MG63 (cell line): ENCODE measurements around the gene PTH1R. TPM values are rescaled to one million over a fixed set of nuclear protein-coding genes. Genes with fewer than 3 reads are reported as not detected.

Source experiments
- DNase-seq: peaks from one replicate; pipeline ENCODE4 v3.0.0-alpha.2; 2020
- H3K27me3 ChIP-seq: fragments of 250-450 bp; sonication (Bioruptor Pico); 2 replicates; pipeline ENCODE4 v1.5.1; 2020; ENCODE audit warnings: mild to moderate bottlenecking, moderate library complexity
- H3K36me3 ChIP-seq: fragments of 250-450 bp; sonication (Bioruptor Pico); 2 replicates; pipeline ENCODE4 v1.5.1; 2020; ENCODE audit warnings: mild to moderate bottlenecking, moderate library complexity
- H3K4me3 ChIP-seq: fragments of 250-450 bp; sonication (Bioruptor Pico); 2 replicates; pipeline ENCODE4 v1.5.1; 2020; ENCODE audit warnings: mild to moderate bottlenecking, moderate library complexity
- H3K9me3 ChIP-seq: fragments of 250-450 bp; sonication (Bioruptor Pico); 2 replicates; pipeline ENCODE4 v1.5.1; 2020; ENCODE audit warnings: mild to moderate bottlenecking, moderate library complexity
- total RNA-seq: library from RNA; depleted of rRNA; stranded (reverse); fragments of >200 nt; shearing (Covaris generic); gene quantifications from 2 replicates; pipeline ENCODE4 v1.2.3, GENCODE V29; 2014; ENCODE audit warnings: low replicate concordance

The PTH1R gene
- total RNA-seq, 1 experiment from 2014 or later, result not detected

GRCh38 chr3:46934498-46935167, 57.1 kb downstream of the PTH1R start:
- H3K4me3 ChIP-seq, result no peak overlapping the region

GRCh38 chr3:46935168-46935858, 57.8 kb downstream of the PTH1R start:
- DNase-seq, result peak; percentile 93
- H3K36me3 ChIP-seq, result no peaks in the 10 kb centered on the region; the same call in none of the 2 replicates
- H3K27me3 ChIP-seq, result no peaks in the 10 kb centered on the region
- no peaks in the 10 kb centered on the region for H3K9me3 ChIP-seq
- H3K4me3 ChIP-seq, result no peak overlapping the region

More at GRCh38 chr3:46934498-46935167, 57.1 kb downstream of the PTH1R start:
- peak; percentile 80 for DNase-seq
- Histone ChIP-seq H3K36me3 (no peaks in the 10 kb centered on the region; the same call in none of the 2 replicates), H3K9me3 (no peaks in the 10 kb centered on the region), H3K27me3 (no peaks in the 10 kb centered on the region)

DNA sequence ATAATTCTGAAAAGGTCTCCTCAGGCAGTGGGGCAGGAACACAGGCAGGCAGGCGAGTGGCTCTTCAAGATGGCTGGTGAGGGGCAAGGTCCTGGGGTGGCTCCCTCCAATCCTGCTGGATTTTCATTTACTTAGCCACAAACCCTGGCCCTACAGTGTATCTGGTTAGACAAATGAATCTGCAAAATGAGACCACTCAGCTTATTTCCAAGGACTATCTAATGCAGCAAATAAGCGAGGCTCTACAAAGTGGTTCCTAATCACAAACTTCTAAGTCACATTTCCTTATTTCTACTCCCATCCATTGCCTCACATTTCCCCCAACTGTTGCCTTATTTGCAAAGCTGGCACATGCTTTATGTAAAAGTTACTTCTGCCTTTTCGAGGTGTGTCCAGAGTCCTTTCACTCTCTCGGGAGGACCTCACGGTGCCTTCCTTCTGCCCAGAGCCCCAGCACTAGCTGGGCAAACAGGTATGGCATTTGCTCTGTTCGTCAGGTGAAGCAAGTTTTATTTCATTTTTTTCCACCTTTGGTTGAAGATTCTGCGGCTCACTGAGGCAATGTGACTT, 58.6 kb downstream of the PTH1R start:
- DNase-seq, result no peak
- H3K9me3 ChIP-seq, result no peaks in the 10 kb centered on the region
- H3K4me3 ChIP-seq, result no peak overlapping the region
- no peaks in the 10 kb centered on the region; the same call in none of the 2 replicates for H3K36me3 ChIP-seq
- H3K27me3 ChIP-seq, result no peaks in the 10 kb centered on the region

DNA sequence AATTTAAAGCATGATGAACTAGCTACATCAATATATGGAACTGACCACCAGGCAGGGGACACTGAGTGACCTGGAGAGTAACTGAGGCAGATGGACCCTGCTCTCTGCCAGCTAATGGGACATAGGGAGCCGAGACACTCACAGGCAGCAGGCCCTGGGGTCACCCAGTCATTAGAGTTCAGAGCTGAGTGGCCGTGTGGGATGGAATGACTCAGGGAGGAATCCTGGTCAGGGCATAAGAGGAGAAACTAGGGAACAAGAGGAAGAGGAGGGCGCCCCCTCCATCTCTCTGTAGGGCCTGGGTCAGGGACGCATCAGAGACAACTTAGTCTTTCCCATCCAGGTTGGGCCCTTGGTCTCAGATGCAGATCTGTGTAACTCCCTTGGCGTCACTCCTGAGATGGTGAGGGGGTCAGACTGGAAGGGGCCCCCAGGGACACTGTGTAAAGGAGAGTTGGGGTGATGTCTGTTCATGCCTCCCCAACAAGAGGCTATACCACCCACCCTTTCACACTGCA, 59.3 kb downstream of the PTH1R start:
- Histone ChIP-seq H3K27me3 (no peaks in the 10 kb centered on the region), H3K36me3 (no peaks in the 10 kb centered on the region; the same call in none of the 2 replicates), H3K4me3 (no peak overlapping the region), H3K9me3 (no peaks in the 10 kb centered on the region)
- no peak for DNase-seq

- no peaks in the 10 kb centered on the region for H3K27me3 ChIP-seq
- H3K9me3 ChIP-seq, result no peaks in the 10 kb centered on the region
- DNase-seq, result no peak
- H3K4me3 ChIP-seq, result no peak overlapping the region
- H3K36me3 ChIP-seq, result no peaks in the 10 kb centered on the region; the same call in none of the 2 replicates
These were observed 60.6 kb downstream of the PTH1R start for GRCh38 chr3:46938118-46938517.

- DNase-seq, result no peak
- Histone ChIP-seq H3K9me3 (no peaks in the 10 kb centered on the region), H3K4me3 (no peak overlapping the region), H3K36me3 (no peaks in the 10 kb centered on the region; the same call in none of the 2 replicates), H3K27me3 (no peaks in the 10 kb centered on the region)
These were observed 62.3 kb downstream of the PTH1R start for GRCh38 chr3:46939578-46940445.

GRCh38 chr3:46942076-46942475, 64.6 kb downstream of the PTH1R start:
- no peak for DNase-seq
- peaks cover 3% of the 10 kb centered on the region for H3K36me3 ChIP-seq
- H3K4me3 ChIP-seq, result no peak overlapping the region
- no peaks in the 10 kb centered on the region for H3K9me3 ChIP-seq
- H3K27me3 ChIP-seq, result no peaks in the 10 kb centered on the region

- Histone ChIP-seq H3K36me3 (peaks cover 3% of the 10 kb centered on the region), H3K9me3 (no peaks in the 10 kb centered on the region), H3K27me3 (no peaks in the 10 kb centered on the region), H3K4me3 (no peak overlapping the region)
- DNase-seq, result no peak
These were observed 65.1 kb downstream of the PTH1R start for GRCh38 chr3:46942481-46943236.

DNA sequence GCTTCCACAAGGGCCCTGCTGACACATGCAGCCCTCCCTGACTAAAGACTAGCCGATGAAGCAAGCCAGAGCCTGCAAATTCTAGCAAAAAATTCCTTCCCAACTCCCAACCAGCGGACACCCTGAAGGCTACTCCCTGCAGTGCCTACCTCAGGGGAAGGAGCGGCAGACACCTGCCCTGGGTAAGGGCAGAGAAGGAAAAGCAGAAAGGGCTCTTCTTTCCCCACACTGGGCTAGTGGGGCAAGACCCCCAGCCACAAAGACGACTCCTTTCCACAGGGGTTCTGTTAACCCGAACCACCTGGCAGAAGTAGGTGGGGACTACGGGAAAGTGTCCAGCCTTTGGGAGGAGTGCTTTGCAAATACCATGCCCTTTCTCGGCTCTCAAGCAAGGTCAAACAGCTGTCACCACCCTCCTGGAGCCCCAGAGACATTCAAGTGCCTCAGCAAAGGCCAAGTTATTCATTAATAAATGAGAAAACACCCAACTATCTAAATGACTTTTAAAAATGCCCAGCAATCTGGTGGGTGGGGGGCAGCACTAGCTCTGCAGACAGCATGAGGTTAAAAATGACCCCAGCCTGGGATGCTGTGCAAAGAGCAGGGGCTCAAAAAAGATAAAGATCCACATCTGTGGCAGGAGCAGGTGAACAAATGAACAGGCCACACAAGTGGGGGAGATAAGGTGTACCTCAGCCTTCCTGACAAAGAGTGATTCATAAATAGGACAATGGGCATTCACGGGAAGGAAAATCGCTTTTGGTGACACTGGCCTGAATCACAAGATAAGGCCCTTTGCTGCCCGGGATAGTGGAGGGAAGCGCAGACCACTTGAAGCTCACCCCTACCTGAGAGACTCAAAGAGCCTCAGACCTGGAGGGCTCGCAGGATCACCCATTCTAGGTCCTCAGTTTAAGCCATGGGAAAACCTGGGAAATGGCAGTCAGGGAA, 66.0 kb downstream of the PTH1R start:
- Histone ChIP-seq H3K9me3 (no peaks in the 10 kb centered on the region), H3K27me3 (no peaks in the 10 kb centered on the region), H3K4me3 (no peak overlapping the region), H3K36me3 (peaks cover 8% of the 10 kb centered on the region; the same call in 1 of the 2 replicates)
- DNase-seq, result no peak

DNA sequence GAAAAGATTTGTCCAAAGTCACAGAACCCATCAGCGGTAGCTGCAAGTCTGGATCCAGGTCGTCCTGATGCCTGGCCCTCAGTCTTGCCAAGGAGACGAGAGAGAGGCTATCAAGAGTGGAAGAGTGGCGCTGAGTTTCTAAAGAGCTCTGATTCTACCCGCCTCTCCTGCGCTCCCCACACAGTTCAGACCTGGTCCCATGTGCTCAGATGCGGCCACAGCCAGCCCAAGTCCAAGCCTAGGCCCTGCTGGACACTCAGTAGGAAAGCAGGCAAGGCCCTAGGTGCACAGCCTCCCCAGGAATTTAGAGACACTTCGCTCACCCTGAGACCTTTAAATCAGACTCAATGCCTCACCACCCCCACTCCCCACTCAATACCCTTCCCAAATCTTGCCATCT, 66.7 kb downstream of the PTH1R start:
- Histone ChIP-seq H3K9me3 (no peaks in the 10 kb centered on the region), H3K27me3 (no peaks in the 10 kb centered on the region), H3K4me3 (no peak overlapping the region), H3K36me3 (peaks cover 8% of the 10 kb centered on the region; the same call in 1 of the 2 replicates)
- DNase-seq, result no peak

DNA sequence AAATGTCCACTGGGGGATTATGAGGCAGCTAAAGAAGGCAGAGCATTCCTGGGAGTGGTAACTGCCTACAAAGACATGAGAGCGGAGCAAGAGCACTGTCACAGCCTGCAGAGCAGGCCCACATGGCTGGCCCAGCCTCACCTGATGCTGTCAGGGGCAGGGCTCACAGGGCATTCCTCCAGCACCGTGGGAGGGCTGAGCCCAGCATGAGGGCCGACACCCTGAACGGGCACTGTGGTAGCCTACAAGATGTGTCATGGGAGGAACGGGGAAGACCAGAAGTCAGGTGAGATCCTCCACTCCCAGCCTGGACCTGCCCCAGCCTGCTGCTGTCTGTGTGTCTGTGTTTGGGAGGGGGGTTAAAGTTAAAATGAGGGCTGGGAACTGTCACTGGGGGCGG, 68.9 kb downstream of the PTH1R start:
- no peak for DNase-seq
- Histone ChIP-seq H3K4me3 (no peak overlapping the region), H3K9me3 (no peaks in the 10 kb centered on the region), H3K27me3 (no peaks in the 10 kb centered on the region), H3K36me3 (peaks cover 8% of the 10 kb centered on the region; the same call in 1 of the 2 replicates)

GRCh38 chr3:46946856-46947545, 69.5 kb downstream of the PTH1R start:
- Histone ChIP-seq H3K4me3 (no peak overlapping the region), H3K36me3 (peaks cover 8% of the 10 kb centered on the region; the same call in 1 of the 2 replicates), H3K9me3 (no peaks in the 10 kb centered on the region), H3K27me3 (no peaks in the 10 kb centered on the region)
- no peak for DNase-seq

DNA sequence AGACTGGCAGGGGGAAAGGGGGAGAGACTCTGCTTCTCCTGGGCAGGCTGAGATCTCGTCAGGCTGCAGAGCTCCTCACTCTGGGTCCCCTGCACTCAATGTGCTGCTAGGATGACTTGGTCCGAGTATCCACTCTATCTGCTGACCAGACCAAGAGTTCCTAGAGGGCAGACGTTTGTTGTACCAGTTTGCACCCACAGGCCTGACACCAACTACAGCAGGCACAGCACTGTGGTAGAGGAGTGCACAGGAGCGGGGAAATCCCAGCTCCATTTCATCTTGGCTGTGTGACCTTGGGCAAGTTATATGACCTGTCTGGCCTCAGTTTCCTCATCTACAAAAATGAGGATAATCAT, 70.0 kb downstream of the PTH1R start:
- peaks cover 8% of the 10 kb centered on the region; the same call in 1 of the 2 replicates for H3K36me3 ChIP-seq
- H3K9me3 ChIP-seq, result no peaks in the 10 kb centered on the region
- no peak for DNase-seq
- H3K4me3 ChIP-seq, result no peak overlapping the region
- H3K27me3 ChIP-seq, result no peaks in the 10 kb centered on the region

- H3K27me3 ChIP-seq, result no peaks in the 10 kb centered on the region
- H3K9me3 ChIP-seq, result no peaks in the 10 kb centered on the region
- H3K4me3 ChIP-seq, result no peak overlapping the region
- no peak for DNase-seq
- H3K36me3 ChIP-seq, result peaks cover 8% of the 10 kb centered on the region; the same call in 1 of the 2 replicates
These were observed 70.7 kb downstream of the PTH1R start for GRCh38 chr3:46947981-46948791.
